Fibroblast of upper back skin (primary cell): Measurements from ENCODE around the gene FRAT2.
"Not testable (repeated sequence)": the region's sequence is repeated elsewhere in the genome, so short reads cannot be mapped to it uniquely, and the experiment has no call there.

Experiments used
- DNase-seq: peaks from one replicate; pipeline ENCODE4 v3.0.0-alpha.2; 2013

The FRAT2 gene

DNA sequence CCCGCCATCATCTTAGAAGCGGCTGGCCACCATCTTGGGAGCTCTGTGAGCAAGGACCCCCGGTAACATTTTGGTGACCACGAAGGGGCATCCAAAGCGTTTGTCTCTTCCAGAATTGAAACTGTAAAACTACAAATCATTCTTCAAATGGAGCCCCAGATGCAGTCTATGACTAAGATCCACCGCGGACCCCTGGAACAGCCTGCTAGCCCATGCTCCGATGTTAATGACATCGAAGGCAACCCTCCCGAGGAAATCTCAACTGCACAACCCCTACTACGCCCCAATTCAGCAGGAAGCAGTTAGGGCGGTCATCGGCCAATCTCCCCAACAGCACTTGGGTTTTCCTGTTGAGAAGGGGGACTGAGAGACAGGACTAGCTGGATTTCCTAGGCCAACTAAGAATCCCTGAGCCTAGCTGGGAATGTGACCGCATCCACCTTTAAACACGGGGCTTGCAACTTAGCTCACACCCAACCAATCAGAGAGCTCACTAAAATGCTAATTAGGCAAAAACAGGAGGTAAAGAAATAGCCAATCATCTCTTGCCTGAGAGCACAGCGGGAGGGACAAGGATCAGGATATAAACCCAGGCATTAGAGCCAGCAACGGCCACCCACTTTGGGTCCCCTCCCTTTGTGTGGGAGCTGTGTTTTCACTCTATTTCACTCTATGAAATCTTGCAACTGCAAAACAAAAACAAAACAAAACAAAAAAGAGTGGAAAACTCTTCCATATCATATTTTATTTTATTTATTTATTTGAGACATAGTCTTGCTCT is 43.8 kb downstream of the FRAT2 start:
- not testable (repeated sequence) for DNase-seq

DNA sequence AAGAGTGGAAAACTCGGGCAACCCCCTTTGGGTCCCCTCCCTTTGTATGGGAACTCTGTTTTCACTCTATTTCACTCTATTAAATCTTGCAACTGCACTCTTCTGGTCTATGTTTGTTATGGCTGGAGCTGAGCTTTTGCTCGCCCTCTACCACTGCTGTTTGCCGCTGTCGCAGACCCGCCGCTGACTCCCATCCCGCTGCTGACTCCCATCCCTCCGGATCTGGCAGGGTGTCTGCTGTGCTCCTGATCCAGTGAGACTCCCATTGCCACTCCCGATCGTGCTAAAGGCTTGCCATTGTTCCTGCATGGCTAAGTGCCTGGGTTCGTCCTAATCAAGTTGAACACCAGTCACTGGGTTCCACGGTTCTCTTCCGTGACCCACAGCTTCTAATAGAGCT is 44.5 kb downstream of the FRAT2 start:
- DNase-seq, result not testable (repeated sequence)
